ENCODE measurements around the gene AUTS2. TPM values are rescaled to one million over a fixed set of nuclear protein-coding genes. Genes with fewer than 3 reads are reported as not detected.

Gene AUTS2
- total RNA-seq, 1 donor from 2014 or later, result 9.9 TPM

GRCh38 chr7:70193514-70193913 lies 595.2 kb downstream of the AUTS2 start:
- DNase-seq (ENCODE audit: low read depth), result no peak
- TF ChIP-seq CTCF (IDR thresholded peaks at IDR 0.05; ENCODE audit: insufficient read depth, low read length, poor library complexity, severe bottlenecking), result peak; percentile 10
- Histone ChIP-seq H3K4me3 (ENCODE audit: low read depth, low read length) (no peak overlapping the region), H3K27me3 (ENCODE audit: control insufficient read depth, insufficient read depth, low read length) (no peaks in the 10 kb centered on the region), H3K36me3 (ENCODE audit: control insufficient read depth, insufficient read depth, low read length) (no peaks in the 10 kb centered on the region)

DNA sequence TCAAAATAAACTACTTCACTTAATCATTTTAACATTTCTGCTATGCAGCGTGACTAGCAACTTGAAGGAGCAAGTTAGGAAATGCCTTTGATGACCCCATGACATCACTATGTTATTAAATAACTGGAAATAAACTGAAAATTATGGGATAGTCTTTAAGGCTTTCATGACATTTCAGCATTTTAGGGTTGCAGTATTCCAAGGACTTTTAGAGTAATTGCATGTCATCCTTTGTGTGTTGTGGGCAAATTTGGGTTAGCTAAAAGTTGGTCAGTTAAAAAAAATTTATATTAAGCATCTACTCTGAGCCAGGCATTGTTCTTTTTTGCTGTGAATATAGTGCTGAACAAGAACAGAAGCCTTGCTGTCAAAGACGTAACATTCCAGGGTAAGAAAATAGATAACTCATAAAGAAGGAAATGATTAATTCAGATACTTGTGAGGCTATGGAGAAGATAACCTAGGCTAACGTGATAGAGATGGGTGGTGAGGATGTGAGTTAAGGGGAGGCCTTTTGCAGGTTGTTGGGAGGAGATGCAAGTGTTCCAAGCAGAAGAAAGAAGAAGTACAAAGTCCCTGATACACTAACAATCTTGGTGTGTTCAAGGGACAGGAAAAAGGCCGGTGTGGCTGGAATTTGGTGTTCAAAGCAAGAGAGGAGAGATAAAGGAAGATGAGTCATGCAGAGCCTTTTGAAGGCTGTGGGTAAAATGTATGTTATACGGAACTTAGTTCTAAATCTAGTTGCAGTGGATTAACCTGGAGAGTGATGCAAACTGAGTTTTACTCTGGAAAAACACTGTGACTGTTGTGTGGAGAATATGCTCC lies 610.2 kb downstream of the AUTS2 start:
- Histone ChIP-seq H3K4me3 (ENCODE audit: low read depth, low read length) (no peak overlapping the region), H3K27me3 (ENCODE audit: control insufficient read depth, insufficient read depth, low read length) (no peaks in the 10 kb centered on the region), H3K36me3 (ENCODE audit: control insufficient read depth, insufficient read depth, low read length) (no peaks in the 10 kb centered on the region)
- no peak for TF ChIP-seq CTCF (IDR thresholded peaks at IDR 0.05; ENCODE audit: insufficient read depth, low read length, poor library complexity, severe bottlenecking)
- no peak for DNase-seq (ENCODE audit: low read depth)

- no peak overlapping the region for H3K4me3 ChIP-seq (ENCODE audit: low read depth, low read length)
- no peaks in the 10 kb centered on the region for H3K36me3 ChIP-seq (ENCODE audit: control insufficient read depth, insufficient read depth, low read length)
- H3K27me3 ChIP-seq (ENCODE audit: control insufficient read depth, insufficient read depth, low read length), result no peaks in the 10 kb centered on the region
- no peak for TF ChIP-seq CTCF (IDR thresholded peaks at IDR 0.05; ENCODE audit: insufficient read depth, low read length, poor library complexity, severe bottlenecking)
- DNase-seq (ENCODE audit: low read depth), result no peak
Observed at GRCh38 chr7:70210200-70210935, 612.1 kb downstream of the AUTS2 start.

- no peak for TF ChIP-seq CTCF (IDR thresholded peaks at IDR 0.05; ENCODE audit: insufficient read depth, low read length, poor library complexity, severe bottlenecking)
- Histone ChIP-seq H3K27me3 (ENCODE audit: control insufficient read depth, insufficient read depth, low read length) (no peaks in the 10 kb centered on the region), H3K36me3 (ENCODE audit: control insufficient read depth, insufficient read depth, low read length) (no peaks in the 10 kb centered on the region), H3K4me3 (ENCODE audit: low read depth, low read length) (no peak overlapping the region)
- no peak for DNase-seq (ENCODE audit: low read depth)
Observed at GRCh38 chr7:70210936-70211310, 612.6 kb downstream of the AUTS2 start.

DNA sequence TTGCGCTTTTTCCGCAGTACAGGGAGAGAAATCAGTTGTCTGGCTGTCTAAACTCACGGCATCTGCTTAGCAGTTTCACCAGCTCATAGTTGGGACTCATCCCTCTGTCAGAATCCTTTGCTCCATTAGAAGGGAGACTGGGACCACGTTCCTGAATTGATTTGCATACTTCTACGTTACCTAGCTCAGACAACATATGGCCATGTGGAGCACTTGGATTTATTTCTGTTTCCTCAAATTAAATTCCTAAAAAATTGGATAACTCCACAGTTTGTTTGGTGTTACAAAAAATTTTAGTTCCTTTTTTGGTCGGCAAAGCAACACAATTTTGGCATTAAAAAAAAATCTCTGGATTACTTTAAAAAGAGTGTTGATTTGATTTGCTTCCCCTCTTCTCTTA lies 614.0 kb downstream of the AUTS2 start:
- H3K4me3 ChIP-seq (ENCODE audit: low read depth, low read length), result no peak overlapping the region
- H3K27me3 ChIP-seq (ENCODE audit: control insufficient read depth, insufficient read depth, low read length), result no peaks in the 10 kb centered on the region
- no peaks in the 10 kb centered on the region for H3K36me3 ChIP-seq (ENCODE audit: control insufficient read depth, insufficient read depth, low read length)
- no peak for DNase-seq (ENCODE audit: low read depth)
- TF ChIP-seq CTCF (IDR thresholded peaks at IDR 0.05; ENCODE audit: insufficient read depth, low read length, poor library complexity, severe bottlenecking), result no peak

Data from kidney epithelial cell (primary cell).